Measurements from ENCODE around the gene NUPR1. TPM values are rescaled to one million over a fixed set of nuclear protein-coding genes. Genes with fewer than 3 reads are reported as not detected.

NUPR1 gene
- total and polyA plus RNA-seq, 2 of the 13 experiments (the other 11 are each of a cell fraction or from before 2014, with no cell fraction given) = 18.0 to 25.6 TPM

DNA sequence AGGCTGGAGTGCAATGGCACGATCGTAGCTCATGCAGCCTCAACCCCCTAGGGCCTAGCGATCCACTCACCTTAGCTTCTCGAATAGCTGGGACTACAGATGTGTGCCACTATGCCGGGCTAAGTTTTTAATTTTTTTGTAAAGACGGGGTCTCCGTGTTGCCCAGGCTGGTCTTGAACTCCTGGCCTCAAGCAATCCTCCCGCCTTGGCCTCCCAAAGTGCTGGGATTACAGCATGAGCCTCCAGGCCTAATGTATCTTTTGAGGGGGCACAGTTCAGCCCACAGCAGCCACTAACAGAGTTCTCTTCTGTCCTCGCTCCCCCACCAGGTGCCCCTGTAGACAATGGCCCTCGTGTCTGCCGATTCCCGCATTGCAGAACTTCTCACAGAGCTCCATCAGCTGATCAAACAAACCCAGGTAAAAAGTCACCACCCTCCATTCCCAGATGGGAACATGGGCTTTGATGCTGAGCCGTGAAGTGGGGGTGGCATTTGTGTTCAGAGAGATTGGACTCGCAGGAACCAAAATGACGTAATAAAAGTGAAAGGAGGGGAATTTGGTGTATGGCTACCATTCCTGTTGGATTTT, 42.0 kb upstream of the NUPR1 start (continued):
- TF ChIP-seq ZNF891 (CRISPR knock-in tag; IDR thresholded peaks at IDR 0.05) (no peak), GFI1 (CRISPR knock-in tag; IDR thresholded peaks at IDR 0.05; ENCODE audit: borderline replicate concordance) (no peak), TBX2 (CRISPR knock-in tag; IDR thresholded peaks at IDR 0.05; ENCODE audit: borderline replicate concordance) (peak; percentile 47; the same call in 1 of the 2 replicates), ZNF746 (CRISPR knock-in tag; IDR thresholded peaks at IDR 0.05) (no peak), MXI1 (IDR thresholded peaks at IDR 0.05; ENCODE audit: borderline replicate concordance, low read depth, low read length) (no peak), RNF2 (conservative IDR thresholded peaks at IDR 0.05; ENCODE audit: low read depth) (no peak), SP5 (CRISPR knock-in tag; IDR thresholded peaks at IDR 0.05; ENCODE audit: borderline replicate concordance, low read depth) (peak; percentile 37; the same call in 1 of the 2 replicates), EP300 (IDR thresholded peaks at IDR 0.05; ENCODE audit: low read depth in 2 of 2, low read length in 2 of 2) (peak in 1 of 2 experiments; percentile 49; a peak in 1 of 4 replicates), EP300 (CRISPR knock-in tag; IDR thresholded peaks at IDR 0.05; ENCODE audit: borderline replicate concordance) (0 out of 2 replicates have a peak, but pooled peaks have one; percentile 17), ZNF383 (CRISPR knock-in tag; IDR thresholded peaks at IDR 0.05; ENCODE audit: borderline replicate concordance) (no peak), CENPX (CRISPR knock-in tag; IDR thresholded peaks at IDR 0.05) (no peak), NFE2L2 (IDR thresholded peaks at IDR 0.05; ENCODE audit: low read length) (no peak), ELF4 (CRISPR knock-in tag; IDR thresholded peaks at IDR 0.05; ENCODE audit: borderline replicate concordance) (no peak), NFKBIZ (CRISPR knock-in tag; IDR thresholded peaks at IDR 0.05) (no peak), ZNF839 (CRISPR knock-in tag; IDR thresholded peaks at IDR 0.05; ENCODE audit: borderline replicate concordance) (no peak), EZH2 (conservative IDR thresholded peaks at IDR 0.05; ENCODE audit: low read depth, low read length) (no peak), KDM2A (CRISPR knock-in tag; IDR thresholded peaks at IDR 0.05; ENCODE audit: borderline replicate concordance, low read depth) (no peak), ZBTB7B (CRISPR knock-in tag; IDR thresholded peaks at IDR 0.05) (0 out of 2 replicates have a peak, but pooled peaks have one; percentile 33), GATAD2A (CRISPR knock-in tag; IDR thresholded peaks at IDR 0.05) (no peak), HMG20A (CRISPR knock-in tag; IDR thresholded peaks at IDR 0.05; ENCODE audit: borderline replicate concordance) (no peak)
- TF ChIP-seq, protein P1, sequence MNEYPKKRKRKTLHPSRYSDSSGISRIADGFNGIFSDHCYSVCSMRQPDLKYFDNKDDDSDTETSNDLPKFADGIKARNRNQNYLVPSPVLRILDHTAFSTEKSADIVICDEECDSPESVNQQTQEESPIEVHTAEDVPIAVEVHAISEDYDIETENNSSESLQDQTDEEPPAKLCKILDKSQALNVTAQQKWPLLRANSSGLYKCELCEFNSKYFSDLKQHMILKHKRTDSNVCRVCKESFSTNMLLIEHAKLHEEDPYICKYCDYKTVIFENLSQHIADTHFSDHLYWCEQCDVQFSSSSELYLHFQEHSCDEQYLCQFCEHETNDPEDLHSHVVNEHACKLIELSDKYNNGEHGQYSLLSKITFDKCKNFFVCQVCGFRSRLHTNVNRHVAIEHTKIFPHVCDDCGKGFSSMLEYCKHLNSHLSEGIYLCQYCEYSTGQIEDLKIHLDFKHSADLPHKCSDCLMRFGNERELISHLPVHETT (CRISPR knock-in tag; conservative IDR thresholded peaks at IDR 0.05) = no peak
- TF ChIP-seq, protein P2, sequence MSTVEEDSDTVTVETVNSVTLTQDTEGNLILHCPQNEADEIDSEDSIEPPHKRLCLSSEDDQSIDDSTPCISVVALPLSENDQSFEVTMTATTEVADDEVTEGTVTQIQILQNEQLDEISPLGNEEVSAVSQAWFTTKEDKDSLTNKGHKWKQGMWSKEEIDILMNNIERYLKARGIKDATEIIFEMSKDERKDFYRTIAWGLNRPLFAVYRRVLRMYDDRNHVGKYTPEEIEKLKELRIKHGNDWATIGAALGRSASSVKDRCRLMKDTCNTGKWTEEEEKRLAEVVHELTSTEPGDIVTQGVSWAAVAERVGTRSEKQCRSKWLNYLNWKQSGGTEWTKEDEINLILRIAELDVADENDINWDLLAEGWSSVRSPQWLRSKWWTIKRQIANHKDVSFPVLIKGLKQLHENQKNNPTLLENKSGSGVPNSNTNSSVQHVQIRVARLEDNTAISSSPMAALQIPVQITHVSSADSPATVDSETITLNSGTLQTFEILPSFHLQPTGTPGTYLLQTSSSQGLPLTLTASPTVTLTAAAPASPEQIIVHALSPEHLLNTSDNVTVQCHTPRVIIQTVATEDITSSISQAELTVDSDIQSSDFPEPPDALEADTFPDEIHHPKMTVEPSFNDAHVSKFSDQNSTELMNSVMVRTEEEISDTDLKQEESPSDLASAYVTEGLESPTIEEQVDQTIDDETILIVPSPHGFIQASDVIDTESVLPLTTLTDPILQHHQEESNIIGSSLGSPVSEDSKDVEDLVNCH (CRISPR knock-in tag; IDR thresholded peaks at IDR 0.05) = no peak
- TF ChIP-seq, protein P3, sequence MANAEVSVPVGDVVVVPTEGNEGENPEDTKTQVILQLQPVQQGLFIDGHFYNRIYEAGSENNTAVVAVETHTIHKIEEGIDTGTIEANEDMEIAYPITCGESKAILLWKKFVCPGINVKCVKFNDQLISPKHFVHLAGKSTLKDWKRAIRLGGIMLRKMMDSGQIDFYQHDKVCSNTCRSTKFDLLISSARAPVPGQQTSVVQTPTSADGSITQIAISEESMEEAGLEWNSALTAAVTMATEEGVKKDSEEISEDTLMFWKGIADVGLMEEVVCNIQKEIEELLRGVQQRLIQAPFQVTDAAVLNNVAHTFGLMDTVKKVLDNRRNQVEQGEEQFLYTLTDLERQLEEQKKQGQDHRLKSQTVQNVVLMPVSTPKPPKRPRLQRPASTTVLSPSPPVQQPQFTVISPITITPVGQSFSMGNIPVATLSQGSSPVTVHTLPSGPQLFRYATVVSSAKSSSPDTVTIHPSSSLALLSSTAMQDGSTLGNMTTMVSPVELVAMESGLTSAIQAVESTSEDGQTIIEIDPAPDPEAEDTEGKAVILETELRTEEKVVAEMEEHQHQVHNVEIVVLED (CRISPR knock-in tag; IDR thresholded peaks at IDR 0.05; ENCODE audit: borderline replicate concordance) = no peak
- TF ChIP-seq, protein P4, sequence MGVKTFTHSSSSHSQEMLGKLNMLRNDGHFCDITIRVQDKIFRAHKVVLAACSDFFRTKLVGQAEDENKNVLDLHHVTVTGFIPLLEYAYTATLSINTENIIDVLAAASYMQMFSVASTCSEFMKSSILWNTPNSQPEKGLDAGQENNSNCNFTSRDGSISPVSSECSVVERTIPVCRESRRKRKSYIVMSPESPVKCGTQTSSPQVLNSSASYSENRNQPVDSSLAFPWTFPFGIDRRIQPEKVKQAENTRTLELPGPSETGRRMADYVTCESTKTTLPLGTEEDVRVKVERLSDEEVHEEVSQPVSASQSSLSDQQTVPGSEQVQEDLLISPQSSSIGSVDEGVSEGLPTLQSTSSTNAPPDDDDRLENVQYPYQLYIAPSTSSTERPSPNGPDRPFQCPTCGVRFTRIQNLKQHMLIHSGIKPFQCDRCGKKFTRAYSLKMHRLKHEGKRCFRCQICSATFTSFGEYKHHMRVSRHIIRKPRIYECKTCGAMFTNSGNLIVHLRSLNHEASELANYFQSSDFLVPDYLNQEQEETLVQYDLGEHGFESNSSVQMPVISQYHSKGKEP (CRISPR knock-in tag; IDR thresholded peaks at IDR 0.05) = no peak
